Common myeloid progenitor, CD34-positive (primary cell): ENCODE measurements around the gene ATP13A2.
"Not testable (repeated sequence)": the region's sequence is repeated elsewhere in the genome, so short reads cannot be mapped to it uniquely, and the experiment has no call there.

Experiments used
- CTCF ChIA-PET: fragments of 350-600 bp; sonication (Branson Sonifier 250); formaldehyde crosslinking; loops from one replicate; lab custom pipeline; 2021; ENCODE audit warnings: antibody characterized with exemption; lab: Charles Lee
- POLR2A ChIA-PET: fragments of 350-600 bp; sonication (Branson Sonifier 250); formaldehyde crosslinking; loops from one replicate; lab custom pipeline; 2021; ENCODE audit warnings: antibody characterized with exemption; lab: Charles Lee
- DNase-seq, 3 donors: peaks; one replicate each; pipeline versions ENCODE4 v3.0.0 to v3.0.0-alpha.2; 2013
- H3K27ac ChIP-seq, 2 experiments: 1 replicate in 1 of 2; 2 replicates in 1 of 2; pipeline ENCODE4 v1.7.0; 2013; ENCODE audit warnings: inconsistent platforms in 2 of 2, low read length in 2 of 2, mild to moderate bottlenecking in 2 of 2, low read depth in 1 of 2, moderate library complexity in 1 of 2; ENCODE audit not compliant: severe bottlenecking in 2 of 2, insufficient read depth in 1 of 2, poor library complexity in 1 of 2
- H3K27me3 ChIP-seq, 5 experiments: replicated peaks in 2 of 5; 1 replicate in 3 of 5; 2 replicates in 2 of 5; pipeline versions ENCODE4 v1.6.1 to v1.7.0; 2013; ENCODE audit warnings: low read length in 4 of 5, mild to moderate bottlenecking in 2 of 5, moderate library complexity in 2 of 5, inconsistent platforms in 1 of 5; ENCODE audit not compliant: insufficient read depth in 5 of 5, control insufficient read depth in 4 of 5
- H3K36me3 ChIP-seq, 4 experiments: 1 replicate in 2 of 4; 2 replicates in 2 of 4; pipeline versions ENCODE4 v1.6.1 to v1.7.0; 2013; ENCODE audit warnings: low read length in 3 of 4, control low read depth in 1 of 4, mild to moderate bottlenecking in 1 of 4; ENCODE audit not compliant: control insufficient read depth in 4 of 4, insufficient read depth in 4 of 4
- H3K4me1 ChIP-seq, 4 experiments: 1 replicate in 3 of 4; 2 replicates in 1 of 4; pipeline versions ENCODE4 v1.6.1 to v1.7.1; 2013; ENCODE audit warnings: low read length in 3 of 4, mild to moderate bottlenecking in 3 of 4, control low read depth in 1 of 4, inconsistent platforms in 1 of 4, moderate library complexity in 1 of 4; ENCODE audit not compliant: control insufficient read depth in 4 of 4, insufficient read depth in 4 of 4; ENCODE audit errors: control extremely low read depth in 1 of 4
- H3K4me3 ChIP-seq, 7 experiments: 1 replicate in 4 of 7; 2 replicates in 3 of 7; pipeline versions ENCODE4 v1.5.1 to v1.7.0; 2013; ENCODE audit warnings: mild to moderate bottlenecking in 7 of 7, low read length in 6 of 7, moderate library complexity in 6 of 7, inconsistent platforms in 2 of 7, low read depth in 2 of 7, control low read depth in 1 of 7; ENCODE audit not compliant: insufficient read depth in 4 of 7, control insufficient read depth in 1 of 7; ENCODE audit errors: extremely low read depth in 1 of 7
- H3K9me3 ChIP-seq, 5 experiments: 1 replicate in 4 of 5; 2 replicates in 1 of 5; pipeline versions ENCODE4 v1.6.1 to v1.7.1; 2013; ENCODE audit warnings: low read length in 4 of 5, mild to moderate bottlenecking in 2 of 5, inconsistent platforms in 1 of 5, low read depth in 1 of 5, moderate library complexity in 1 of 5; ENCODE audit not compliant: control insufficient read depth in 4 of 5, insufficient read depth in 2 of 5; ENCODE audit errors: control extremely low read depth in 1 of 5
- WGBS: methylation state at CpG from one replicate; pipeline ENCODE4 v1.1.5; 2013; ENCODE audit not compliant: insufficient coverage; 5-methylcytosine and 5-hydroxymethylcytosine counted together

The ATP13A2 gene

GRCh38 chr1:16954579-16954978 lies 57.1 kb downstream of the ATP13A2 start:
- no peaks in the 10 kb centered on the region for H3K27me3 ChIP-seq
- H3K27ac ChIP-seq: no peak overlapping the region
- DNase-seq: no peak
- ChIA-PET POLR2A (no interaction called here), CTCF (interaction anchor here (6.0 to 14.8 kb wide), 2 partner anchors 9 to 91 kb away, joined by 24 to 167 read pairs; no protein-coding TSS in a partner anchor)
- peaks cover 0 to 8% (median 2%) of the 10 kb centered on the region in 4 experiments for H3K36me3 ChIP-seq
- H3K9me3 ChIP-seq: no peaks in the 10 kb centered on the region
- H3K4me3 ChIP-seq: no peak overlapping the region
- WGBS: 93% methylated on average over 18 of the region's 18 CpGs
- peaks cover 0 to 19% (median 10%) of the 10 kb centered on the region in 4 experiments for H3K4me1 ChIP-seq

- not testable (repeated sequence) for H3K4me3 ChIP-seq, H3K4me1 ChIP-seq, H3K9me3 ChIP-seq, H3K27me3 ChIP-seq, H3K27ac ChIP-seq, H3K36me3 ChIP-seq, DNase-seq
- ChIA-PET CTCF (interaction anchor here (0.9 to 8.0 kb wide), 10 partner anchors 8 to 332 kb away, joined by 3 to 101 read pairs (median 6); no protein-coding TSS in a partner anchor), POLR2A (interaction anchor here (1.0 kb wide), 1 partner anchor 332 kb away, joined by 3 read pairs; no protein-coding TSS in a partner anchor)
- 94% methylated on average over 4 of the region's 4 CpGs for WGBS
Observed at GRCh38 chr1:16952376-16952775, 59.4 kb downstream of the ATP13A2 start.

GRCh38 chr1:16949026-16949425 lies 62.7 kb downstream of the ATP13A2 start:
- H3K27ac ChIP-seq, POLR2A ChIA-PET: not testable (repeated sequence)
- CTCF ChIA-PET: interaction anchor here (1.7 to 8.0 kb wide), 3 partner anchors 15 to 98 kb away, joined by 3 to 101 read pairs (median 24); no protein-coding TSS in a partner anchor

GRCh38 chr1:16948282-16948891 lies 63.3 kb downstream of the ATP13A2 start:
- WGBS: 96% methylated on average over 26 of the region's 26 CpGs
- CTCF ChIA-PET: interaction anchor here (0.8 to 8.0 kb wide), 4 partner anchors 12 to 99 kb away, joined by 3 to 101 read pairs (median 5); no protein-coding TSS in a partner anchor
- POLR2A ChIA-PET, H3K36me3 ChIP-seq, H3K4me3 ChIP-seq, H3K27ac ChIP-seq, DNase-seq, H3K27me3 ChIP-seq, H3K9me3 ChIP-seq, H3K4me1 ChIP-seq: not testable (repeated sequence)

More at GRCh38 chr1:16949026-16949425, 62.7 kb downstream of the ATP13A2 start:
- WGBS: 88% methylated on average over 6 of the region's 7 CpGs
- not testable (repeated sequence) for H3K27me3 ChIP-seq, H3K4me1 ChIP-seq, H3K9me3 ChIP-seq, DNase-seq, H3K4me3 ChIP-seq, H3K36me3 ChIP-seq

- peaks cover 0 to 9% (median 3%) of the 10 kb centered on the region in 4 experiments for H3K36me3 ChIP-seq
- no peaks in the 10 kb centered on the region for H3K9me3 ChIP-seq
- H3K27me3 ChIP-seq: no peaks in the 10 kb centered on the region
- H3K4me3 ChIP-seq: no peak overlapping the region
- no peaks in the 10 kb centered on the region for H3K4me1 ChIP-seq
- ChIA-PET CTCF (interaction anchor here (2.1 to 8.0 kb wide), 2 partner anchors 77 to 101 kb away, joined by 7 to 101 read pairs; no protein-coding TSS in a partner anchor), POLR2A (interaction anchor here (0.8 to 1.1 kb wide), 2 partner anchors 11 to 94 kb away, joined by 3 to 4 read pairs; no protein-coding TSS in a partner anchor)
- DNase-seq: no peak
- WGBS: 94% methylated on average over 18 of the region's 19 CpGs
- no peak overlapping the region for H3K27ac ChIP-seq
Observed at GRCh38 chr1:16946646-16947045, 65.1 kb downstream of the ATP13A2 start.

- CTCF ChIA-PET: interaction anchor here (8.0 kb wide), 1 partner anchor 101 kb away, joined by 101 read pairs; no protein-coding TSS in a partner anchor
- DNase-seq, POLR2A ChIA-PET, H3K4me1 ChIP-seq, H3K36me3 ChIP-seq, H3K9me3 ChIP-seq, H3K27me3 ChIP-seq, H3K4me3 ChIP-seq, H3K27ac ChIP-seq: not testable (repeated sequence)
- WGBS: 97% methylated on average over 11 of the region's 13 CpGs
Observed at GRCh38 chr1:16946185-16946584, 65.5 kb downstream of the ATP13A2 start.

GRCh38 chr1:16945512-16945911 lies 66.2 kb downstream of the ATP13A2 start:
- CTCF ChIA-PET: interaction anchor here (8.0 kb wide), 1 partner anchor 102 kb away, joined by 101 read pairs; no protein-coding TSS in a partner anchor

More at GRCh38 chr1:16945512-16945911, 66.2 kb downstream of the ATP13A2 start:
- H3K4me3 ChIP-seq, H3K27ac ChIP-seq, H3K36me3 ChIP-seq, H3K4me1 ChIP-seq, H3K9me3 ChIP-seq, DNase-seq, H3K27me3 ChIP-seq: not testable (repeated sequence)
- POLR2A ChIA-PET: interaction anchor here (0.6 kb wide), 1 partner anchor 17 kb away, joined by 3 read pairs; no protein-coding TSS in a partner anchor
- WGBS: 100% methylated on average over 1 of the region's 9 CpGs
